Prostate gland (tissue), 2 donors: ENCODE data around the gene WSB2.

Experiments used
- CTCF ChIP-seq, 4 experiments: fragments of 200-600 bp in 2 of 4; fragments of 450-650 bp in 2 of 4; sonication (generic) in 2 of 4; IDR thresholded peaks; 1 replicate in 3 of 4; 2 replicates in 1 of 4; pipeline ENCODE4 v1.5.1; 2016 to 2019; ENCODE audit warnings: antibody characterized with exemption in 4 of 4, mild to moderate bottlenecking in 2 of 4, moderate library complexity in 2 of 4
- POLR2A ChIP-seq: fragments of 450-650 bp; IDR thresholded peaks from one replicate; pipeline ENCODE4 v1.6.1; 2016; ENCODE audit warnings: antibody characterized with exemption, mild to moderate bottlenecking

- no peak for TF ChIP-seq CTCF (IDR thresholded peaks at IDR 0.05)
- TF ChIP-seq POLR2A: no peak
These were observed 66.2 kb downstream of the WSB2 start for GRCh38 chr12:117994551-117995438.
